Spleen (tissue), 7 donors: ENCODE measurements around the gene SPX.

Source experiments
- POLR2A ChIP-seq, 3 donors: fragments of 450-650 bp; IDR thresholded peaks; one replicate each; pipeline ENCODE4 v1.5.1; 2017; ENCODE audit warnings: antibody characterized with exemption in 3 of 3, mild to moderate bottlenecking in 1 of 3
- TF ChIP-seq, protein P1 (sequence below), 11 experiments: fragments of 200-600 bp in 7 of 11; fragments of 450-650 bp in 4 of 11; sonication (generic) in 4 of 11; IDR thresholded peaks in 8 of 11; conservative IDR thresholded peaks in 3 of 11; 1 replicate in 7 of 11; 2 replicates in 4 of 11; pipeline versions ENCODE4 v1.4.0 to v1.8.0; 2016 to 2021; ENCODE audit warnings: antibody characterized with exemption in 11 of 11, inconsistent platforms in 4 of 11, mild to moderate bottlenecking in 1 of 11
- donor health status: DM: no; HTN: no; CAD: no; lungs with moderate emphysema.
- donor health status: DM: no; HTN: no; CAD: no.
- donor health status: DM: no; HTN: no; CAD: no.

DNA sequence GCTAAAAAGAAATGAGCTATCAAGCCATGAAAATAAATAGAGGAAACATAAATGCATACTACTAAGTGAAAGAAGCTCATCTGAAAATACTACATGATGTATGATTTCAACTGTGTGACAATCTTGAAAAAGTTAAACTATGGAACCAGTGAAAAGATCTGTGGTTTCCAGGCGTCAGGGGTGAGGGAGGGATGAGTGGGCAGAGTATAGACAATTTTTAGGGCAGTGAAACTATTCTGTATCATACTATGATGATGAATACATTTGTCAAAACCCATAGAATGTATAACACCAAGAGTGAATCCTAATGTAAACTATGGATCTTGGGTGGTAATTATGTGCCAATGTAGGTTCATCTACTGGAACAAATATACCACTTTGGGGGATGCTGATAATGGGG, 21.3 kb downstream of the SPX start:
- TF ChIP-seq, protein P1, sequence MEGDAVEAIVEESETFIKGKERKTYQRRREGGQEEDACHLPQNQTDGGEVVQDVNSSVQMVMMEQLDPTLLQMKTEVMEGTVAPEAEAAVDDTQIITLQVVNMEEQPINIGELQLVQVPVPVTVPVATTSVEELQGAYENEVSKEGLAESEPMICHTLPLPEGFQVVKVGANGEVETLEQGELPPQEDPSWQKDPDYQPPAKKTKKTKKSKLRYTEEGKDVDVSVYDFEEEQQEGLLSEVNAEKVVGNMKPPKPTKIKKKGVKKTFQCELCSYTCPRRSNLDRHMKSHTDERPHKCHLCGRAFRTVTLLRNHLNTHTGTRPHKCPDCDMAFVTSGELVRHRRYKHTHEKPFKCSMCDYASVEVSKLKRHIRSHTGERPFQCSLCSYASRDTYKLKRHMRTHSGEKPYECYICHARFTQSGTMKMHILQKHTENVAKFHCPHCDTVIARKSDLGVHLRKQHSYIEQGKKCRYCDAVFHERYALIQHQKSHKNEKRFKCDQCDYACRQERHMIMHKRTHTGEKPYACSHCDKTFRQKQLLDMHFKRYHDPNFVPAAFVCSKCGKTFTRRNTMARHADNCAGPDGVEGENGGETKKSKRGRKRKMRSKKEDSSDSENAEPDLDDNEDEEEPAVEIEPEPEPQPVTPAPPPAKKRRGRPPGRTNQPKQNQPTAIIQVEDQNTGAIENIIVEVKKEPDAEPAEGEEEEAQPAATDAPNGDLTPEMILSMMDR (IDR thresholded peaks at IDR 0.05 in 8 of 11, conservative IDR thresholded peaks at IDR 0.05 in 3 of 11): no peak
- TF ChIP-seq POLR2A (IDR thresholded peaks at IDR 0.05): no peak
